AG04450 (cell line): Measurements from ENCODE around the gene ST7. TPM values are rescaled to one million over a fixed set of nuclear protein-coding genes. Genes with fewer than 3 reads are reported as not detected.

Experiments used
- CTCF ChIA-PET: fragments of 300-600, 350-600 bp; formaldehyde crosslinking; extraction: SDS; loops from one replicate; lab custom pipeline; 2022; ENCODE audit warnings: antibody characterized with exemption, inconsistent platforms; lab: Charles Lee
- POLR2A ChIA-PET: fragments of 350-600 bp; formaldehyde crosslinking; extraction: SDS; loops from one replicate; lab custom pipeline; 2021; ENCODE audit warnings: antibody characterized with exemption, inconsistent platforms; lab: Yijun Ruan, JAX
- DNase-seq: peaks from one replicate; pipeline ENCODE4 v3.0.0-alpha.2; 2011; ENCODE audit warnings: low read depth, low spot score
- H3K27ac ChIP-seq: one replicate; pipeline ENCODE4 v1.5.1; 2012; ENCODE audit warnings: low read depth, low read length, control low read depth
- H3K27me3 ChIP-seq: one replicate; pipeline ENCODE4 v1.6.0; 2012; ENCODE audit warnings: low read length; ENCODE audit not compliant: control insufficient read depth, insufficient read depth
- H3K4me3 ChIP-seq: 2 replicates; pipeline ENCODE4 v1.5.1; 2011; ENCODE audit warnings: mild to moderate bottlenecking, low read depth, low read length, control low read depth
- H3K9me3 ChIP-seq: 2 replicates; pipeline ENCODE4 v1.5.1; 2012; ENCODE audit warnings: low read length; ENCODE audit not compliant: control insufficient read depth, insufficient read depth
- polyA plus RNA-seq: library from polyadenylated mRNA; depleted of rRNA; stranded (reverse); fragments of >200 nt; gene quantifications from 2 replicates; pipeline ENCODE4 v1.2.3, GENCODE V29; 2011
- TF ChIP-seq, protein P1 (sequence below): IDR thresholded peaks from 2 replicates; pipeline ENCODE4 v1.5.1; 2011; ENCODE audit warnings: low read depth, low read length, control low read depth, inconsistent platforms

Gene ST7
- polyA plus RNA-seq, 1 experiment, result 34.5 TPM

DNA sequence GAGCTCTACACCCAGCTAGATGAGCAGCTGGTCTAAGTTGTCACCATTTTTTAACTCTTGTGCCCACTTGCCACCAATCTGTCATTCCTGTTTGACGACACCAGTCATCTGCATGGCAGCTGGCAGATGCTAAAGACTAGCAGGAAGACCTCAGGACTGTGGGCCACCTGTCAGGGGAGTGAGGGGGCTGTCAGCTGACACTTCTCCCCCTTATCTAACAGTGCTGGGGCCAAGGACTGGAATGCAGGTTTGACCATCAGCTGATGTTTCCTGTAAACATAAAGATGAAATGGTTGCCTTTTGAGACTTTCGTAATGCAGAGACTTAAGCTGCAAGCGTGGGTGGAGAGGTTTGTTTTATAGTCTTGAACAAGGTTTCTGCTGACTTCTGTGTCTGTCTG, 276.0 kb downstream of the ST7 start:
- Histone ChIP-seq H3K4me3 (no peak overlapping the region), H3K9me3 (peaks cover 3% of the 10 kb centered on the region; the same call in 1 of the 2 replicates), H3K27ac (peak overlapping the region; percentile 92), H3K27me3 (no peaks in the 10 kb centered on the region)
- TF ChIP-seq, protein P1, sequence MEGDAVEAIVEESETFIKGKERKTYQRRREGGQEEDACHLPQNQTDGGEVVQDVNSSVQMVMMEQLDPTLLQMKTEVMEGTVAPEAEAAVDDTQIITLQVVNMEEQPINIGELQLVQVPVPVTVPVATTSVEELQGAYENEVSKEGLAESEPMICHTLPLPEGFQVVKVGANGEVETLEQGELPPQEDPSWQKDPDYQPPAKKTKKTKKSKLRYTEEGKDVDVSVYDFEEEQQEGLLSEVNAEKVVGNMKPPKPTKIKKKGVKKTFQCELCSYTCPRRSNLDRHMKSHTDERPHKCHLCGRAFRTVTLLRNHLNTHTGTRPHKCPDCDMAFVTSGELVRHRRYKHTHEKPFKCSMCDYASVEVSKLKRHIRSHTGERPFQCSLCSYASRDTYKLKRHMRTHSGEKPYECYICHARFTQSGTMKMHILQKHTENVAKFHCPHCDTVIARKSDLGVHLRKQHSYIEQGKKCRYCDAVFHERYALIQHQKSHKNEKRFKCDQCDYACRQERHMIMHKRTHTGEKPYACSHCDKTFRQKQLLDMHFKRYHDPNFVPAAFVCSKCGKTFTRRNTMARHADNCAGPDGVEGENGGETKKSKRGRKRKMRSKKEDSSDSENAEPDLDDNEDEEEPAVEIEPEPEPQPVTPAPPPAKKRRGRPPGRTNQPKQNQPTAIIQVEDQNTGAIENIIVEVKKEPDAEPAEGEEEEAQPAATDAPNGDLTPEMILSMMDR, result no peak
- peak; percentile 85 for DNase-seq
- CTCF ChIA-PET, result interaction anchor here (1.2 to 3.2 kb wide), 3 partner anchors 10 to 102 kb away, joined by 4 to 21 read pairs (median 4); no protein-coding TSS in a partner anchor
- POLR2A ChIA-PET, result interaction anchor here (0.8 to 1.6 kb wide), 6 partner anchors 10 to 94 kb away, joined by 3 to 6 read pairs (median 4); no protein-coding TSS in a partner anchor

DNA sequence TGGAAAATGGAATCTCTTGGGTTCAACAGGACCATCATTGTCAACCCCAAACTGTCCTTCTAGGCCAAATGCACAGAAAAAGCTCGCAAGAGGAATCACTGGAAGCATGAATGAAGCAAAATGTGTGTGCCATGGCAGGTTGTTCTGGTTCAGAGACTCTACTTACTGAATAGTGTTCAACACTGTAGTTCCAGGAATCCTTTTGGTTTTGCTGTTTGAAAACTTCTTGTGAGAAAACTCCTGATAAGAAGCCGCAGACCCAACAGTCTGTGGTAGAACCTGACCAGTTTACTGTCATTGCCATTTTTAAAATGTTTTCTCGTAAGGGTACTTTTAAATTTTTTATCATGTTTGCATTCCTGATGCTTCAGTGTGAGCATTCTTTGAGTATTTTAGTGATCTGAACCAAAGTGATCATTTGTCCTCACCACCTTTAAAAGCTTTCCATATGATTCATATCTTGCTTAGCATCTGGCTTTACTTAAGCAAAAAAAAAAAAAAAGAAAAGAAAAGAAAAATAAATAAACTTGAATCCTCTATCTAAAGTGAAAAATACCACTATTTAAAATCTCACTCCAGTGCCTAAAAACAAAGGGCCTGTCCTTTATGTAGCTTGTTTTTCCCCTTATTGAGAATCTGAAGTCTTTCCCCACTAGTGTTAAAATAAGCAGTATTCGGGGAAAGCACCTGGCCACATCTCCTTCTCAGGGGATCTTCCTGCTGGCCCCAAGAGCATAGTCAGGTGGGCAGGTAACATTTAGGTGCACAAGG, 277.2 kb downstream of the ST7 start:
- TF ChIP-seq, protein P1, result no peak
- POLR2A ChIA-PET, result interaction anchor here (0.6 to 1.5 kb wide), 6 partner anchors 19 to 1029 kb away, joined by 3 to 9 read pairs (median 3); partner anchors contain the start of gene WNT2
- CTCF ChIA-PET, result interaction anchor here (0.6 to 3.2 kb wide), 5 partner anchors 11 to 105 kb away, joined by 3 to 21 read pairs (median 4); no protein-coding TSS in a partner anchor

DNA sequence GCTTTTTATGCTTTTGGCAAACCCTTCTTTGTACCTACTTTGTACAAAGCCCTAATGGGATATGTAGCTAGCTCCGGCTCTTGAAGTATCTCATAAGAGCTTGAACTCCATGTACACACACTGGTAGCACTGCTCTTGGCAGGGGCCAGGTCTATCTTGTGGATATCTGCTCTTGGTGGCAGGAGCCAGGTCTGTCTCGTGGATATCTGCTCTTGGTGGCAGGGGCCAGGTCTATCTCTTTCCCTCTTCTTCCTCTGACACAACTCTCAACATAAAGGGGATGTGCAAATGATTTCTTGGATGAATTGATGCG, 277.7 kb downstream of the ST7 start:
- POLR2A ChIA-PET, result interaction anchor here (0.7 to 1.5 kb wide), 4 partner anchors 18 to 92 kb away, joined by 3 to 9 read pairs (median 4); partner anchors contain the start of gene WNT2
- TF ChIP-seq, protein P1, result no peak
- no peaks in the 10 kb centered on the region for H3K27me3 ChIP-seq
- H3K9me3 ChIP-seq, result peaks cover 3% of the 10 kb centered on the region; the same call in 1 of the 2 replicates
- CTCF ChIA-PET, result interaction anchor here (3.2 kb wide), 1 partner anchor 18 kb away, joined by 21 read pairs; no protein-coding TSS in a partner anchor
- DNase-seq, result no peak
- H3K27ac ChIP-seq, result peak overlapping the region; percentile 89
- H3K4me3 ChIP-seq, result no peak overlapping the region

More for the DNA sequence above, 277.2 kb downstream of the ST7 start:
- Histone ChIP-seq H3K4me3 (no peak overlapping the region), H3K27ac (peak overlapping the region; percentile 92), H3K9me3 (peaks cover 3% of the 10 kb centered on the region; the same call in 1 of the 2 replicates), H3K27me3 (no peaks in the 10 kb centered on the region)
- peak; percentile 83 for DNase-seq

DNA sequence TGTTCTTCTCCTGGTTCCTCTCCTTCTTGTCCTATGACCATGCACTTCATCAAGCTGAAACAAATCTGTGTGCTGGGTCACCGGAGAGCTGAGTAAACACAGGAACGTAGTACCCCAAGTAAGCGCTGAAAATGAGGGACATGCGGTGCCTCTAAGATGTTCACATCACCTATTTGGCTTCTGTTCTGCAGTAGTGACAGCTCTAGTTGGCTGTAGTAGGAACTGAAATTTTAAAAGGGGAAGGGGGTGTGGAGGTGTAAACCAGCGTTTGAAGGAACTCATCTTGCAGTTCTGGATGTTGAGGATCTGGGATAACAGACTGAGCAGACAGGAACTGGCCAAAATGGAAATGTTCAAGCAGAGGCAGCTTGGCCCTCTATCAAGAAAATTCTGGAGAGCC, 284.3 kb downstream of the ST7 start:
- Histone ChIP-seq H3K9me3 (no peaks in the 10 kb centered on the region), H3K4me3 (no peak overlapping the region), H3K27ac (no peak overlapping the region), H3K27me3 (no peaks in the 10 kb centered on the region)
- ChIA-PET CTCF (interaction anchor here (0.6 kb wide), 1 partner anchor 27 kb away, joined by 3 read pairs; no protein-coding TSS in a partner anchor), POLR2A (no interaction called here)
- no peak for DNase-seq
- TF ChIP-seq, protein P1, result no peak

DNA sequence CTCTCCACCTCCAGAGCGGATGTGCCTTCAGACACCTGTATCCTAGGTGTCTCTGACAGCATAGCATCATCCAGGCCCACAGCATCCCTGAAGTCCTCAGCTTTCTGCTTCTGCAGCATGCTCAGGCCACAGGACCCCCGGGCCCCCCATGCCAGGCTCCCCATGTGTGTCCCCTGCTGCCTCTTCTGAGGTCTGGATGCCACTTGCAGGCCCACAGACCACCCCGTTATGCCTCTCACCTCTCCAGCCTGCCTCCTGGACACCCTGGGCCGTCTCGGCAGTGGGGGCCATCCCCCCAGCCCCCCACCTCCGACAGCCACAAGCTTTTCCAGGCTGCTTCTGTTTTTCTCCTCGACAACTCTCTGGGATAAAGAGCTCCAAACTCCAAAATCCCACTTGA, 285.2 kb downstream of the ST7 start:
- Histone ChIP-seq H3K27ac (no peak overlapping the region), H3K27me3 (no peaks in the 10 kb centered on the region), H3K4me3 (no peak overlapping the region), H3K9me3 (no peaks in the 10 kb centered on the region)
- CTCF ChIA-PET, result no interaction called here
- POLR2A ChIA-PET, result no interaction called here
- TF ChIP-seq, protein P1, result no peak
- DNase-seq, result no peak
